Esophagus squamous epithelium (tissue), 5 donors: ENCODE measurements around the gene WDFY1. TPM values are rescaled to one million over a fixed set of nuclear protein-coding genes. Genes with fewer than 3 reads are reported as not detected.
A peak's percentile ranks its signal among the peaks of the same experiment; 100 is the strongest.

ENCODE experiments used
- DNase-seq: peaks from one replicate; lab custom pipeline; 2025; lab: John Stamatoyannopoulos, UW
- H3K27ac ChIP-seq, 4 donors: fragments of 200-600 bp; sonication (generic); one replicate each; pipeline ENCODE4 v1.5.1; 2016 to 2019; ENCODE audit warnings: mild to moderate bottlenecking in 1 of 4
- H3K27me3 ChIP-seq, 4 donors: fragments of 200-600 bp; sonication (generic); 1 replicate in 3 of 4; 2 replicates in 1 of 4; pipeline versions ENCODE4 v1.5.1 to v1.6.0; 2017 to 2021; ENCODE audit warnings: antibody characterized with exemption in 1 of 4
- H3K36me3 ChIP-seq, 3 donors: fragments of 200-600 bp; sonication (generic); one replicate each; pipeline ENCODE4 v1.5.1; 2016 to 2019
- H3K4me1 ChIP-seq, 3 donors: fragments of 200-600 bp; sonication (generic); one replicate each; pipeline ENCODE4 v1.5.1; 2017 to 2019
- H3K4me3 ChIP-seq, 4 donors: fragments of 200-600 bp; sonication (generic); 1 replicate in 3 of 4; 2 replicates in 1 of 4; pipeline ENCODE4 v1.5.1; 2016 to 2019; ENCODE audit warnings: mild to moderate bottlenecking in 2 of 4, moderate library complexity in 1 of 4
- H3K9me3 ChIP-seq, 3 donors: fragments of 200-600 bp; sonication (generic); one replicate each; pipeline ENCODE4 v1.5.1; 2016 to 2019
- POLR2A ChIP-seq, 4 donors: fragments of 450-650 bp; IDR thresholded peaks; one replicate each; pipeline ENCODE4 v1.6.1; 2017; ENCODE audit warnings: antibody characterized with exemption in 4 of 4, mild to moderate bottlenecking in 4 of 4, moderate library complexity in 3 of 4
- WGBS, 2 donors: methylation state at CpG; one replicate each; pipeline ENCODE4 v1.1.5; 2018; 5-methylcytosine and 5-hydroxymethylcytosine counted together
- intact Hi-C: fragments of 100-400 bp; cut with DNase I; formaldehyde crosslinking; loops from one replicate; pipeline ENCODE4 v1.15.0; 2022
- total RNA-seq, 4 donors: library from RNA; depleted of rRNA; stranded (reverse); fragments of >200 nt; gene quantifications; one replicate each; pipeline ENCODE4 v1.1.0, GENCODE V29; 2016
- TF ChIP-seq, protein P1 (sequence below), 6 experiments: fragments of 450-650 bp in 4 of 6; fragments of 200-600 bp in 2 of 6; sonication (generic) in 2 of 6; IDR thresholded peaks; one replicate each; pipeline ENCODE4 v1.5.1; 2016 to 2019; ENCODE audit warnings: antibody characterized with exemption in 6 of 6, mild to moderate bottlenecking in 4 of 6, moderate library complexity in 4 of 6
- donor health status: DM: yes; HTN: yes; CAD: no.

Gene WDFY1
- total RNA-seq, 4 donors from 2014 or later: 13.8 to 36.4 (median 21.3) TPM

GRCh38 chr2:223925106-223925505 is 20.0 kb downstream of the WDFY1 start:
- H3K27me3 ChIP-seq: no peaks in the 10 kb centered on the region
- H3K4me1 ChIP-seq: peaks cover 0 to 23% (median 10%) of the 10 kb centered on the region in 3 donors
- peaks cover 0 to 4% (median 0%) of the 10 kb centered on the region in 3 donors for H3K9me3 ChIP-seq
- no peak overlapping the region for H3K27ac ChIP-seq
- intact Hi-C loops: no loop called here
- DNase-seq: no peak
- whole genome bisulfite sequencing, 2 donors: 84 to 91% methylated on average over 3 of the region's 3 CpGs
- no peak overlapping the region for H3K4me3 ChIP-seq
- no peak for TF ChIP-seq POLR2A (IDR thresholded peaks at IDR 0.05)
- TF ChIP-seq, protein P1, sequence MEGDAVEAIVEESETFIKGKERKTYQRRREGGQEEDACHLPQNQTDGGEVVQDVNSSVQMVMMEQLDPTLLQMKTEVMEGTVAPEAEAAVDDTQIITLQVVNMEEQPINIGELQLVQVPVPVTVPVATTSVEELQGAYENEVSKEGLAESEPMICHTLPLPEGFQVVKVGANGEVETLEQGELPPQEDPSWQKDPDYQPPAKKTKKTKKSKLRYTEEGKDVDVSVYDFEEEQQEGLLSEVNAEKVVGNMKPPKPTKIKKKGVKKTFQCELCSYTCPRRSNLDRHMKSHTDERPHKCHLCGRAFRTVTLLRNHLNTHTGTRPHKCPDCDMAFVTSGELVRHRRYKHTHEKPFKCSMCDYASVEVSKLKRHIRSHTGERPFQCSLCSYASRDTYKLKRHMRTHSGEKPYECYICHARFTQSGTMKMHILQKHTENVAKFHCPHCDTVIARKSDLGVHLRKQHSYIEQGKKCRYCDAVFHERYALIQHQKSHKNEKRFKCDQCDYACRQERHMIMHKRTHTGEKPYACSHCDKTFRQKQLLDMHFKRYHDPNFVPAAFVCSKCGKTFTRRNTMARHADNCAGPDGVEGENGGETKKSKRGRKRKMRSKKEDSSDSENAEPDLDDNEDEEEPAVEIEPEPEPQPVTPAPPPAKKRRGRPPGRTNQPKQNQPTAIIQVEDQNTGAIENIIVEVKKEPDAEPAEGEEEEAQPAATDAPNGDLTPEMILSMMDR (IDR thresholded peaks at IDR 0.05): no peak
- no peaks in the 10 kb centered on the region for H3K36me3 ChIP-seq

GRCh38 chr2:223923976-223924375 is 21.2 kb downstream of the WDFY1 start:
- no peak for DNase-seq
- Histone ChIP-seq H3K9me3 (peaks cover 0 to 4% (median 0%) of the 10 kb centered on the region in 3 donors), H3K27me3 (no peaks in the 10 kb centered on the region), H3K27ac (no peak overlapping the region), H3K4me1 (peaks cover 0 to 20% (median 6%) of the 10 kb centered on the region in 3 donors), H3K36me3 (no peaks in the 10 kb centered on the region), H3K4me3 (no peak overlapping the region)
- intact Hi-C loops: no loop called here
- WGBS, 2 donors: 62 to 63% methylated on average over 2 of the region's 2 CpGs
- no peak for TF ChIP-seq POLR2A (IDR thresholded peaks at IDR 0.05)
- TF ChIP-seq, protein P1 (IDR thresholded peaks at IDR 0.05): no peak

DNA sequence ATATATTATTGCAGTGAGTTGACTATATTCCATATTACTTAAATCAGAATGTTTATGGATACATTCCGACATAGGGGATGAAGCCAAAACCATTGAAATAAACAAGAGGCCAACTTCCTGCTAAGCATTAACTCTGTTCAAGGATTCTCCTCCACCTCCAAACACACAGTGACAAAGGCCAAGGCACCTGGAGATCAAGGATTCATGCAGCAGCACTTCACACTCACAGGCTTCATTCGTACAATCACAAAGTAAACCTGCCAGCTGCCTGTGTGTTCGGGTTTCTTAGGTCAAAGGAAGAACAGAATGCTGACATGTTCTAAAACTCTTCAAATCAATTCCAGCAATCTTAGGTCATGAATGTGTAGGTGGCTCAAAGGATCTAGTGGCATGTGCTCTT is 22.8 kb downstream of the WDFY1 start:
- TF ChIP-seq, protein P1 (IDR thresholded peaks at IDR 0.05): no peak
- TF ChIP-seq POLR2A (IDR thresholded peaks at IDR 0.05): no peak
- 63 to 83% methylated on average over 3 of the region's 3 CpGs for WGBS, 2 donors
- no peak for DNase-seq
- H3K4me1 ChIP-seq: peaks cover 0 to 24% (median 6%) of the 10 kb centered on the region in 3 donors
- H3K27ac ChIP-seq: no peak overlapping the region
- H3K9me3 ChIP-seq: no peaks in the 10 kb centered on the region
- intact Hi-C loops: no loop called here
- no peaks in the 10 kb centered on the region for H3K27me3 ChIP-seq
- H3K36me3 ChIP-seq: peaks cover 0 to 6% (median 0%) of the 10 kb centered on the region in 3 donors
- H3K4me3 ChIP-seq: no peak overlapping the region

- Histone ChIP-seq H3K36me3 (peaks cover 0 to 17% (median 0%) of the 10 kb centered on the region in 3 donors), H3K9me3 (no peaks in the 10 kb centered on the region), H3K4me3 (no peak overlapping the region), H3K27ac (no peak overlapping the region), H3K4me1 (peaks cover 0 to 24% (median 6%) of the 10 kb centered on the region in 3 donors), H3K27me3 (no peaks in the 10 kb centered on the region)
- TF ChIP-seq, protein P1 (IDR thresholded peaks at IDR 0.05): no peak
- TF ChIP-seq POLR2A (IDR thresholded peaks at IDR 0.05): no peak
- intact Hi-C loops: no loop called here
- no peak for DNase-seq
Measured at GRCh38 chr2:223921204-223921603, 23.9 kb downstream of the WDFY1 start.

- H3K27me3 ChIP-seq: no peaks in the 10 kb centered on the region
- intact Hi-C loops: no loop called here
- H3K36me3 ChIP-seq: peaks cover 0 to 27% (median 0%) of the 10 kb centered on the region in 3 donors
- H3K4me3 ChIP-seq: no peak overlapping the region
- H3K27ac ChIP-seq: no peak overlapping the region
- no peak for DNase-seq
- no peaks in the 10 kb centered on the region for H3K9me3 ChIP-seq
- TF ChIP-seq, protein P1 (IDR thresholded peaks at IDR 0.05): peak in 2 of 6 experiments; percentile 3 to 6
- TF ChIP-seq POLR2A (IDR thresholded peaks at IDR 0.05): no peak
- WGBS, 2 donors: 94 to 100% methylated on average over 3 to 4 of the region's 4 CpGs
- H3K4me1 ChIP-seq: peaks cover 0 to 24% (median 6%) of the 10 kb centered on the region in 3 donors
Measured at GRCh38 chr2:223920109-223920508, 25.0 kb downstream of the WDFY1 start.
